ENCODE data around the gene ZNF79.

- TF ChIP-seq POLR2A (IDR thresholded peaks at IDR 0.05; ENCODE audit: low read length) (peak; percentile 17), GATA1 (IDR thresholded peaks at IDR 0.05; ENCODE audit: low read depth, low read length) (no peak)
Observed at GRCh38 chr9:127444921-127445850, 21.0 kb downstream of the ZNF79 start.
